Astrocyte (in vitro differentiated cells and primary cell): ENCODE results near the gene CDC20B.

ENCODE experiments used
- CTCF ChIP-seq: IDR thresholded peaks from 2 replicates; pipeline ENCODE4 v1.5.1; 2011; ENCODE audit warnings: low read depth, mild to moderate bottlenecking, inconsistent platforms, low read length, moderate library complexity; ENCODE audit not compliant: insufficient read depth
- EZH2 ChIP-seq: IDR thresholded peaks from 2 replicates; pipeline ENCODE4 v1.6.1; 2012; ENCODE audit warnings: mild to moderate bottlenecking, low read length, inconsistent platforms; ENCODE audit not compliant: insufficient read depth

GRCh38 chr5:55173687-55174230, 782 bp upstream of the CDC20B start:
- TF ChIP-seq CTCF (no peak), EZH2 (no peak)
